SK-N-SH (cell line): ENCODE data around the gene AGAP2. TPM values are rescaled to one million over a fixed set of nuclear protein-coding genes. Genes with fewer than 3 reads are reported as not detected.

Experiments used
- CTCF ChIA-PET: fragments of 300-600, 350-600 bp; formaldehyde crosslinking; extraction: SDS; loops from one replicate; lab custom pipeline; 2021; lab: Yijun Ruan, JAX
- POLR2A ChIA-PET: fragments of 350-600 bp; sonication (Branson Sonifier 250); formaldehyde crosslinking; extraction: SDS; loops from one replicate; lab custom pipeline; 2020; ENCODE audit warnings: antibody characterized with exemption, inconsistent platforms; lab: Yijun Ruan, JAX
- DNase-seq: peaks from one replicate; pipeline ENCODE4 v3.0.0; 2012
- H2AFZ ChIP-seq: fragments of 200-600 bp; sonication (generic); 2 replicates; pipeline ENCODE4 v1.8.1; 2016; ENCODE audit warnings: antibody characterized with exemption, mild to moderate bottlenecking, low read depth
- H3F3A ChIP-seq: fragments of 200-600 bp; sonication (generic); replicated peaks from 2 replicates; pipeline ENCODE3; 2016; ENCODE audit warnings: antibody characterized with exemption, mild to moderate bottlenecking; ENCODE audit not compliant: insufficient read depth
- H3K27ac ChIP-seq, 2 experiments: fragments of 200-500 bp in 1 of 2; fragments of 200-600 bp in 1 of 2; sonication (Bioruptor generic) in 1 of 2; sonication (generic), shearing (Covaris generic) in 1 of 2; 2 replicates each; pipeline versions ENCODE4 v1.5.1 to v1.6.1; 2014 to 2016; ENCODE audit warnings: low read depth in 2 of 2, inconsistent platforms in 1 of 2, low read length in 1 of 2, mild to moderate bottlenecking in 1 of 2, mixed read lengths in 1 of 2
- H3K27me3 ChIP-seq: fragments of 200-600 bp; sonication (generic), shearing (Covaris generic); 2 replicates; pipeline ENCODE4 v1.6.1; 2016; ENCODE audit warnings: mixed run types; ENCODE audit not compliant: insufficient read depth
- H3K36me3 ChIP-seq, 2 experiments: fragments of 200-500 bp in 1 of 2; fragments of 200-600 bp in 1 of 2; sonication (Bioruptor generic) in 1 of 2; sonication (generic) in 1 of 2; replicated peaks in 1 of 2; 2 replicates each; pipeline versions ENCODE3 to v1.5.1; 2014 to 2016; ENCODE audit warnings: low read length in 1 of 2, mild to moderate bottlenecking in 1 of 2; ENCODE audit not compliant: insufficient read depth in 2 of 2, control insufficient read depth in 1 of 2
- H3K4me1 ChIP-seq, 2 experiments: fragments of 200-500 bp in 1 of 2; fragments of 200-600 bp in 1 of 2; sonication (Bioruptor generic) in 1 of 2; sonication (generic), shearing (Covaris generic) in 1 of 2; 2 replicates each; pipeline versions ENCODE4 v1.5.1 to v1.6.1; 2014 to 2016; ENCODE audit warnings: low read depth in 1 of 2, low read length in 1 of 2, mixed run types in 1 of 2; ENCODE audit not compliant: insufficient read depth in 2 of 2, control insufficient read depth in 1 of 2
- H3K4me2 ChIP-seq: fragments of 200-600 bp; sonication (generic), shearing (Covaris generic); 2 replicates; pipeline ENCODE4 v1.6.1; 2017; ENCODE audit warnings: mixed run types
- H3K4me3 ChIP-seq, 2 experiments: fragments of 200-500 bp in 1 of 2; fragments of 200-600 bp in 1 of 2; sonication (Bioruptor generic) in 1 of 2; sonication (generic), shearing (Covaris generic) in 1 of 2; 2 replicates each; pipeline versions ENCODE4 v1.5.1 to v1.8.1; 2014 to 2016; ENCODE audit warnings: low read depth in 2 of 2, inconsistent platforms in 1 of 2, low read length in 1 of 2, mild to moderate bottlenecking in 1 of 2, mixed read lengths in 1 of 2, moderate library complexity in 1 of 2
- H3K79me2 ChIP-seq: fragments of 200-600 bp; sonication (generic); 2 replicates; pipeline ENCODE4 v1.8.1; 2017; ENCODE audit warnings: mild to moderate bottlenecking; ENCODE audit not compliant: insufficient read depth
- H3K9ac ChIP-seq: fragments of 200-600 bp; sonication (generic); 2 replicates; pipeline ENCODE4 v1.6.1; 2017; ENCODE audit warnings: mixed run types
- H3K9me2 ChIP-seq: fragments of 200-600 bp; sonication (generic); 2 replicates; pipeline ENCODE4 v1.6.1; 2017; ENCODE audit warnings: mixed run types
- H3K9me3 ChIP-seq: fragments of 200-600 bp; sonication (generic); 2 replicates; pipeline ENCODE4 v1.6.1; 2017; ENCODE audit warnings: mixed run types, mild to moderate bottlenecking, moderate library complexity
- H4K20me1 ChIP-seq: fragments of 200-600 bp; sonication (generic); 2 replicates; pipeline ENCODE4 v1.6.1; 2017; ENCODE audit warnings: mild to moderate bottlenecking, mixed run types; ENCODE audit not compliant: insufficient read depth
- ELF1 ChIP-seq: IDR thresholded peaks from 2 replicates; pipeline ENCODE4 v1.4.0; 2012
- EP300 ChIP-seq, 2 experiments: IDR thresholded peaks; 2 replicates each; pipeline versions ENCODE4 v1.4.0 to v1.6.1; 2012; ENCODE audit warnings: borderline replicate concordance in 1 of 2, low read depth in 1 of 2, low read length in 1 of 2
- EZH2phosphoT487 ChIP-seq: fragments of 200-600 bp; sonication (generic); IDR thresholded peaks from 2 replicates; pipeline ENCODE4 v1.6.1; 2017; ENCODE audit warnings: low read depth, mixed run types, mild to moderate bottlenecking, antibody characterized with exemption, moderate library complexity, borderline replicate concordance
- FOSL2 ChIP-seq: IDR thresholded peaks from 2 replicates; pipeline ENCODE4 v1.4.0; 2012; ENCODE audit warnings: low read depth, mild to moderate bottlenecking, moderate library complexity, borderline replicate concordance
- GABPA ChIP-seq: IDR thresholded peaks from 2 replicates; pipeline ENCODE4 v1.4.0; 2012; ENCODE audit warnings: low read depth, mild to moderate bottlenecking
- GATA2 ChIP-seq: sonication (generic); formaldehyde crosslinking; IDR thresholded peaks from 2 replicates; pipeline ENCODE4 v1.5.0; 2020; ENCODE audit warnings: mild to moderate bottlenecking, missing genetic modification reagents
- IRF3 ChIP-seq: fragments of 150-350 bp; IDR thresholded peaks from 2 replicates; pipeline ENCODE4 v1.6.1; 2016; ENCODE audit warnings: mild to moderate bottlenecking, low read depth, low read length
- MEF2A ChIP-seq: IDR thresholded peaks from 2 replicates; pipeline ENCODE4 v1.4.0; 2012; ENCODE audit warnings: low read depth, borderline replicate concordance
- NRF1 ChIP-seq: IDR thresholded peaks from 2 replicates; pipeline ENCODE4 v1.6.1; 2012; ENCODE audit warnings: low read depth, mild to moderate bottlenecking, low read length
- RAD21 ChIP-seq: IDR thresholded peaks from 2 replicates; pipeline ENCODE4 v1.6.1; 2012; ENCODE audit warnings: mild to moderate bottlenecking, low read length
- RCOR1 ChIP-seq: fragments of 150-350 bp; IDR thresholded peaks from 2 replicates; pipeline ENCODE4 v1.6.1; 2017; ENCODE audit warnings: antibody characterized with exemption, low read length
- RFX5 ChIP-seq: IDR thresholded peaks from 2 replicates; pipeline ENCODE4 v1.6.1; 2012; ENCODE audit warnings: mild to moderate bottlenecking, improper control_type of control experiment, low read length
- RXRA ChIP-seq: IDR thresholded peaks from 2 replicates; pipeline ENCODE4 v1.4.0; 2012; ENCODE audit warnings: low read depth, mild to moderate bottlenecking, borderline replicate concordance
- SMC3 ChIP-seq: IDR thresholded peaks from 2 replicates; pipeline ENCODE4 v1.6.1; 2012; ENCODE audit warnings: low read depth, low read length, improper control_type of control experiment
- TAF1 ChIP-seq: IDR thresholded peaks from 2 replicates; pipeline ENCODE4 v1.6.1; 2012; ENCODE audit warnings: low read depth, mild to moderate bottlenecking, low read length, moderate library complexity, borderline replicate concordance
- TCF12 ChIP-seq: IDR thresholded peaks from 2 replicates; pipeline ENCODE4 v1.4.0; 2012
- TEAD4 ChIP-seq: IDR thresholded peaks from 2 replicates; pipeline ENCODE4 v1.4.0; 2012; ENCODE audit warnings: mild to moderate bottlenecking, borderline replicate concordance; ENCODE audit not compliant: insufficient read depth
- USF2 ChIP-seq: fragments of 150-350 bp; IDR thresholded peaks from 2 replicates; pipeline ENCODE4 v1.6.1; 2017; ENCODE audit warnings: antibody characterized with exemption, low read length, low read depth, borderline replicate concordance
- YY1 ChIP-seq: IDR thresholded peaks from 2 replicates; pipeline ENCODE4 v1.4.0; 2012; ENCODE audit warnings: low read depth, mild to moderate bottlenecking
- ZBTB33 ChIP-seq: IDR thresholded peaks from 2 replicates; pipeline ENCODE4 v1.4.0; 2012; ENCODE audit warnings: low read depth, borderline replicate concordance
- WGBS: methylation state at CpG from one replicate; pipeline ENCODE4 v1.1.6; 2017; ENCODE audit warnings: low lambda C conversion rate; 5-methylcytosine and 5-hydroxymethylcytosine counted together
- polyA plus RNA-seq, 3 experiments: library from polyadenylated mRNA; depleted of rRNA; stranded (reverse); fragments of >200 nt; gene quantifications; 2 replicates each; pipeline ENCODE4 v1.2.3, GENCODE V29; 2012

The AGAP2 gene
- polyA plus RNA-seq, 1 of the 3 experiments (the other 2 are of a cell fraction) = 5.2 TPM

GRCh38 chr12:57757771-57758170, 19.2 kb upstream of the AGAP2 start:
- Histone ChIP-seq H3K4me3 (no peak overlapping the region), H3K9me3 (no peaks in the 10 kb centered on the region), H3K9me2 (no peaks in the 10 kb centered on the region), H3K27me3 (no peaks in the 10 kb centered on the region), H3K36me3 (peaks cover 3 to 20% of the 10 kb centered on the region in 2 experiments), H3K79me2 (no peaks in the 10 kb centered on the region; the same call in 1 of the 2 replicates), H3F3A (peaks cover 25% of the 10 kb centered on the region), H4K20me1 (peaks cover 7% of the 10 kb centered on the region), H2AFZ (no peak overlapping the region), H3K4me1 (peaks cover 6 to 24% of the 10 kb centered on the region in 2 experiments), H3K27ac (no peak overlapping the region), H3K9ac (no peak overlapping the region), H3K4me2 (no peak overlapping the region)
- TF ChIP-seq RXRA = no peak
- no peak for TF ChIP-seq USF2
- no peak for TF ChIP-seq TCF12
- TF ChIP-seq EP300 (IDR thresholded peaks at IDR 0.05; ENCODE audit: borderline replicate concordance in 1 of 2, low read depth in 1 of 2, low read length in 1 of 2) = no peak
- CTCF ChIA-PET = no interaction called here
- POLR2A ChIA-PET = no interaction called here
- 79% methylated on average over 4 of the region's 4 CpGs for WGBS
- DNase-seq = no peak

- no peaks in the 10 kb centered on the region for H3K9me3 ChIP-seq
- H3K4me1 ChIP-seq = peaks cover 8 to 27% of the 10 kb centered on the region in 2 experiments
- H4K20me1 ChIP-seq = peaks cover 7% of the 10 kb centered on the region
- WGBS = 83% methylated on average over 20 of the region's 22 CpGs
- H3K79me2 ChIP-seq = peaks cover 4% of the 10 kb centered on the region
- CTCF ChIA-PET = interaction anchor here (0.7 to 2.0 kb wide), 17 partner anchors 8 to 173 kb away, joined by 3 to 27 read pairs (median 4); partner anchors contain the start of genes CYP27B1, EEF1AKMT3, METTL1 and TSFM
- peaks cover 3 to 20% of the 10 kb centered on the region in 2 experiments for H3K36me3 ChIP-seq
- POLR2A ChIA-PET = interaction anchor here (1.3 to 1.9 kb wide), 2 partner anchors 10 to 12 kb away, joined by 3 to 9 read pairs; partner anchors contain the start of genes CYP27B1 and TSPAN31
- DNase-seq = peak; percentile 82
- H3K4me3 ChIP-seq = peak overlapping the region; percentile 73 to 79
- no peaks in the 10 kb centered on the region for H3K27me3 ChIP-seq
- peak overlapping the region; percentile 97 for H3K4me2 ChIP-seq
- H3K27ac ChIP-seq = no peak overlapping the region
- H3F3A ChIP-seq = peaks cover 23% of the 10 kb centered on the region
- no peak overlapping the region for H3K9ac ChIP-seq
- no peaks in the 10 kb centered on the region for H3K9me2 ChIP-seq
- H2AFZ ChIP-seq = no peak overlapping the region
- TF ChIP-seq FOSL2 = no peak
- TF ChIP-seq EP300 (IDR thresholded peaks at IDR 0.05; ENCODE audit: borderline replicate concordance in 1 of 2, low read depth in 1 of 2, low read length in 1 of 2) = no peak
- TF ChIP-seq IRF3 = no peak
- TF ChIP-seq TCF12 = no peak
- TF ChIP-seq TAF1 = no peak
- TF ChIP-seq ZBTB33 = peak; percentile 89
- no peak for TF ChIP-seq SMC3
- TF ChIP-seq NRF1 = no peak
- no peak for TF ChIP-seq RXRA
- TF ChIP-seq RCOR1 = no peak
- TF ChIP-seq EZH2phosphoT487 = no peak
- TF ChIP-seq ELF1 = no peak
- no peak for TF ChIP-seq YY1
- TF ChIP-seq RFX5 = no peak
- TF ChIP-seq RAD21 = 0 out of 2 replicates have a peak, but pooled peaks have one; percentile 3
- no peak for TF ChIP-seq GATA2
- TF ChIP-seq USF2 = no peak
- TF ChIP-seq MEF2A = no peak
- no peak for TF ChIP-seq TEAD4
- TF ChIP-seq GABPA = no peak
Measured at GRCh38 chr12:57756406-57757341, 18.1 kb upstream of the AGAP2 start.
